Measurements from ENCODE around the gene FLCN.
A peak's percentile ranks its signal among the peaks of the same experiment; 100 is the strongest.
"Not testable (repeated sequence)": the region's sequence is repeated elsewhere in the genome, so short reads cannot be mapped to it uniquely, and the experiment has no call there.

Gene FLCN

GRCh38 chr17:17237026-17237799 lies at the start of gene FLCN:
TSS of gene FLCN (minus strand) at chr17:17237168. CDS start at chr17:17228137, 9,031 bp downstream.
- DNase-seq (ENCODE audit: low spot score) = peak; percentile 90

- DNase-seq (ENCODE audit: low spot score) = no peak
Measured at GRCh38 chr17:17285951-17286350, 49.0 kb upstream of the FLCN start.

- DNase-seq (ENCODE audit: low spot score) = peak; percentile 99
Measured at GRCh38 chr17:17280613-17281549, 43.9 kb upstream of the FLCN start, which contains the start of gene COPS3. TSS of gene COPS3 (minus strand) at chr17:17281246. CDS start at chr17:17281186, 60 bp downstream.

GRCh38 chr17:17279316-17279715 lies 42.3 kb upstream of the FLCN start:
- DNase-seq (ENCODE audit: low spot score) = no peak

GRCh38 chr17:17277431-17277830 lies 40.5 kb upstream of the FLCN start:
- not testable (repeated sequence) for DNase-seq (ENCODE audit: low spot score)

- no peak for DNase-seq (ENCODE audit: low spot score)
Measured at GRCh38 chr17:17275971-17276370, 39.0 kb upstream of the FLCN start.

- DNase-seq (ENCODE audit: low spot score) = no peak
Measured at GRCh38 chr17:17269926-17270773, 33.2 kb upstream of the FLCN start.

GRCh38 chr17:17264430-17264829 lies 27.5 kb upstream of the FLCN start:
- no peak for DNase-seq (ENCODE audit: low spot score)

- DNase-seq (ENCODE audit: low spot score) = no peak
Measured at GRCh38 chr17:17258998-17259397, 22.0 kb upstream of the FLCN start.

- DNase-seq (ENCODE audit: low spot score) = no peak
Measured at GRCh38 chr17:17258011-17258410, 21.0 kb upstream of the FLCN start.

- DNase-seq (ENCODE audit: low spot score) = no peak
Measured at GRCh38 chr17:17256316-17256715, 19.3 kb upstream of the FLCN start.

- not testable (repeated sequence) for DNase-seq (ENCODE audit: low spot score)
Measured at GRCh38 chr17:17255689-17256088, 18.7 kb upstream of the FLCN start.

GRCh38 chr17:17254036-17254435 lies 17.1 kb upstream of the FLCN start:
- no peak for DNase-seq (ENCODE audit: low spot score)

GRCh38 chr17:17253406-17253805 lies 16.4 kb upstream of the FLCN start:
- DNase-seq (ENCODE audit: low spot score) = no peak

- DNase-seq (ENCODE audit: low spot score) = no peak
Measured at GRCh38 chr17:17252149-17252661, 15.2 kb upstream of the FLCN start.

- DNase-seq (ENCODE audit: low spot score) = no peak
Measured at GRCh38 chr17:17246879-17247278, 9.9 kb upstream of the FLCN start.

GRCh38 chr17:17243163-17243562 lies 6.2 kb upstream of the FLCN start:
- DNase-seq (ENCODE audit: low spot score) = no peak

- no peak for DNase-seq (ENCODE audit: low spot score)
Measured at GRCh38 chr17:17242246-17242645, 5.3 kb upstream of the FLCN start.

- DNase-seq (ENCODE audit: low spot score) = no peak
Measured at GRCh38 chr17:17241656-17242055, 4.7 kb upstream of the FLCN start.

- no peak for DNase-seq (ENCODE audit: low spot score)
Measured at GRCh38 chr17:17239832-17240231, 2.9 kb upstream of the FLCN start.

GRCh38 chr17:17236295-17237025 lies 508 bp downstream of the FLCN start:
- DNase-seq (ENCODE audit: low spot score) = peak; percentile 46

Measured in cerebellar cortex (tissue), 1 donor.